HG02798 (cell line): ENCODE measurements around the gene AUH.
A peak's percentile ranks its signal among the peaks of the same experiment; 100 is the strongest.

ENCODE experiments used
- ATAC-seq: cut with Tn5 transposase; IDR thresholded peaks from one replicate; pipeline ENCODE4 v1.9.1; 2021; ENCODE audit warnings: mild to moderate bottlenecking; ENCODE audit not compliant: unreplicated experiment, poor library complexity

The AUH gene

DNA sequence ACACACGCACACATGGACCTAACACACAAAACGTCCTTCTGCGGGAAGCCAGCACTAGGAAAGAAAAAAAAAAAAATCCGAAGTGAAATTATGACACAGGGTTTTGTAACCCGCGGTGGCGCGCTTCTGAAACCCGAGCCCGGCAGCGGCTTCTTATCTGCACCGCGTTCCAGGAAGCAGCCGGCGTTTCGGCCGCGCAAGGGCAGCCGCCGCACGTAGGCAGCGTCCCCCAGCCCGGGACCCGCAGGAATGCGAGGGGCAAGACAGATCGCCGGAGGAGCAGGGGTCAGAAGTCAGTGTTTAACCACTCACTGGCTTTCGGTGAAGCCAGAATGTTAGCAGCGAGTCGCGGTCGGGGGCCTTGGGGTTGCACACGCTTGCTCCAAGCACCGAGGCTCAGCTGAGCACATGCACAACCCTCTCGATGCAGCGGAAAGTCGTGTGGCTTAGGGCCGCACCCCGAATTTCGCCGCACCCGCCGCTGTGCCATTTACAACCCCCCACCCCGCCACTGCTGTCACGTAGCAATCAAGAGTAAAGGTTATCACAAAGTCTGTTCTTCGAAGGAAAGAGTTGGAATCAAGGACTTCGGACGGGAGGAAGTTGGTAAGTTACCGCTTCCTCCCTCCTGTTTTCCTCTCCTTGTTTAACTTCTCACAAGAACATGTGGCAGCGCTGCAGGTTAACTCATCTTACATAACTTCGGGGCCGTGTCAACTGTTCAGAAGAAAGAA lies 167.9 kb downstream of the AUH start:
- ATAC-seq = peak; percentile 70

GRCh38 chr9:91193087-91193657 lies 168.5 kb downstream of the AUH start:
- ATAC-seq = peak; percentile 22

DNA sequence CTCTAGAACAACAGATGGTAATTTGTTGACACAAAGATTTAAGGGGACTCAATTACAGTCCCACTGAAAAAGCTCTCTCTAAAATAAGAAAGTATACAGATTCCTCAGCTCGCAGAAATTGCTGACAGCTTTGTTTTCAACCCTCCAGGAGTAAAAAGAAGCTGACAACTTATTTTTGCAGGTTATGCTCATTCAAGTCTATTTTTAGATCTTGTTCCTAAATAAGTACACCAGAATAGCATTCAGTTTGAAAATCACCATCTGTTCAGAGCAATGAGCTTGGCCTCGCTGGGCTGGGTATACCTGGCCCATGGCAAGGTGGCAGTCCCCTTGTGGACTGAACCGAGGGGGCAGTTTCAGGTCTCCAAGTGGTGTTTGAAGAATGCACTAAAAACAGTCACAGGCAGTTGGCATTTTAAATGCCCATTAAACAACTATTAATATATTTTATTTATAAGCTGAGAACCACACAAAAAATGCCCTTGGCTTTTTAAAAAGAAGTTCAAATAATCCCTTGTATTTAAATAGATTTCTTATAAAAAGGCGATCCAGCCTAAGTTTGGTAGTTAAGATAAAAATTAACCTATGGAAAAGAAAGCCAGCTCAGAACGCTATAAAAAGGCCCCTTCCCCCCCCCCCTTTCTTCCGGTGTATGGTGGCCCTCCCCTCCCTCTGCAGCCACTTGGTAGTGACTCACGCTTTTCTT lies 169.2 kb downstream of the AUH start:
- ATAC-seq = no peak

DNA sequence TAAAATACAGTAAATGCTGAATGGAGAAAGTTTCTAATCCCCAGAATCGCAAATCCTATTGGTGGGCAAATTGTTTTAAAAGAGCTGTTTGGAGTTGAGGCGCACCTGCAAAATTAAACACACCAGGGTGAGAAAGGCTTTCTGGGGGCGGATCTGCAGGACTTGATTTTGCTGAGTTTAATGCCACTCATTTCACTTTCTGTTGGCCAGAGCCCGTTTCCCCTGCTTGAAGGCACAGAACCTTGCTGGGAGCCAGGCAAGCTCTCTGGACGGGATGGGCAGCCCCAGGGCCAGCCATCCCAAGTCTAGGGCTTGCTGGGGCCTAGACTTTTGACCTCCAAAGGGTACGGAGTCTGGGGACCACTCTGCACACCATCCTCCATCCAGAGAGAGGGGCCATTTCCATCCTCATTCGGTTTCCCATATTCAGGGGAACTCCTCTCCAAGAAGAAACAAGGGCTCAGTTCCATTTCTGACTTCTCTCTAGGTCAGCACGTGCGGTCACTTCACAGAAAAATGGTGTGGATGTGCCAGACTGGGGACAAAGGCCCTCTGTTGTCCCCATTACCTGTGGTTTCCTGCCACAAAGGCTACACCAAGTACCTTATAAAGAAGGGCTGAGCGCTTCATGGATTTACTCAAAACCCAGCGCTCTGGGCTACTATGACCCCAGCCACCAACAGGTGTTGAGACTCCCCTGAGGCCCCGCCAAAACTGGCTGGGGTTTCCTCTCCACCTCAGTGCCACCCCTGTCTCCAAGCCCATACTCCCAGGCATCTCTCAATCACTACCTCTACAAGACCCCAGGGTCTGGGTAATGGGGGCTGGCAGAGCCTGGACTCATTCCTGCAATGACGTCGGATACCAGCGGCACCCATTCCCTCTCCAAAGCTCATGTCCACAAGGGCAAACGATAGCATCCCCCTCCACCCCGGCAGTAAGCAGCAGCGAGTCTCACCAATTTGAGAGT lies 170.0 kb downstream of the AUH start:
- ATAC-seq = no peak

DNA sequence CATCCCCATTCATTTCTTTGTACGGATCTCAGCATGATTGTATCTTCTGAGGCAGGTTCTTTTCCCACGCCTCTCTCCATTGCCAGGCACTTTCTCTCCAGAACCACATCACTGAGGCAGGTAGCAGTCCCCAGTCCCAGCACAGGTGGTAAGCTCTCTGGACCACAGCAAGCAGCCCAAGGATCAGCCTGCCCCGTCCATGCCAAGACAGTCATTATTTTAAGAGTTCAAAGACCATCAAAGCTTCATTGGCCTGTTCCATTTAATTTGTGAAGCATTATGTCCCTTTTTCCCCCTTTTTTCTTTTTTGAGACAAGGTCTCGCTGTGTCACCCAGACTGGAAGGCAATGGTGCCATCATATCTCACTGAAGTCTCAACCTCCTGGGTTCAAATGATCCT lies 171.7 kb downstream of the AUH start:
- ATAC-seq = no peak

- no peak for ATAC-seq
Measured at GRCh38 chr9:91188719-91189590, 172.8 kb downstream of the AUH start.

- ATAC-seq = no peak
Measured at GRCh38 chr9:91187965-91188344, 173.8 kb downstream of the AUH start.

GRCh38 chr9:91187311-91187964 lies 174.3 kb downstream of the AUH start:
- ATAC-seq = no peak

- ATAC-seq = no peak
Measured at GRCh38 chr9:91186632-91187108, 175.0 kb downstream of the AUH start.

GRCh38 chr9:91185193-91185886 lies 176.4 kb downstream of the AUH start:
- ATAC-seq = no peak

DNA sequence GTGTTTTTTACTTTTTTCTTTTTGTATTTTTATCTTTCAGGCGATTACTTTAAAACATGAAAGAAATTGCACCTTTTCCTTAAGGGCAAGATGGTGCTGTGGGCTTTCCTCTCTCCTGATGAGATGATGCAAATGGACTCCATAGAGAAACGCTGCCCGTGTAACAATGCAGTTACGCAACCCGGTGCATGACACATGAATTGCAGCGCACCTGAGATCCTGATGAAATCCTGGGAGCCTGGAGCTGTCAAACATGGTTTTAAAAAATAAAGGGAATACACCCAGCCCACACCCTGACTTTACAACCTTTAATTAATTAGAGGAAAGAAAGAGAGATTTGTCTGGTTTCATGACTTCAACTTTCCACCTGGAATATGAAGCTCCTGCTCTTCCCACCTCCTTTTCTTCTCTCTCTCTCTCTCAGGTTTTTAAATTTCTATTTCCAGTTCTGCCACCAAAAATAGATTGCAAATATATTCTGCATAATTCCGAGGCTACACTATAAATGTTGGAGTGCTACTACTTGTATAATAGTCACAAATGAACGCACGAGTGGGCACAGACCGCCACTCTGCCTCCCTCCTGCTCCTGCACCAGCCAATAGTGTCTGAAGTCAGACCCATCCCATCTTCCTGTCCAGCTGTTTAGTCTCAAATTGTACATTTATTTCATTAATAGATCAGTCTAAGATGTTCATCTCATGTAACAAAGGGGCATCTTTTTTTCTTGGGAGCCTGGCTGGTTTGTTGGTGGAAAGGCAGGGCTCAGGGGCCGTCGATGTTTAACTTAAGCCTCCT lies 179.1 kb downstream of the AUH start:
- ATAC-seq = no peak

DNA sequence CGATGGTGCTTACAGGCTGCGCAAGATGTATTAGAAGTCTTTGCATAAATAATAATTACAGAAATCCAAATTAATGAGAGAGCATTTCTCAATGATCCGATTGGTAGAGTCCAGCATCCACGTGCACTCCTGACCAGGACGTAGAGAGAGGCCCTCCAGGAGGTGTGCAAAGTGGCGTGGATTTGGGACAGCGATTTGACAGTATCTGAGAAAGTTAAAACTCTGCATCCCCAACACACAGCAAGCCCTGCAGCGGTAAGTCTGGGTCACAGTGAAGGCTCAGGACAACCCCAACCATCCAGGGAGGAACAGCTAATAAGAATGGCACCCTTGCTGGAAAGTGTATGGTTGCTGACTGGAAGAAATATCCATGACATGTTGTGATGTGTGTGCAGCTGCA lies 180.2 kb downstream of the AUH start:
- ATAC-seq = no peak

GRCh38 chr9:91180930-91181268 lies 180.8 kb downstream of the AUH start:
- no peak for ATAC-seq

- no peak for ATAC-seq
Measured at GRCh38 chr9:91180240-91180929, 181.3 kb downstream of the AUH start.

- no peak for ATAC-seq
Measured at GRCh38 chr9:91179237-91180138, 182.2 kb downstream of the AUH start.
